Upper lobe of left lung (tissue), 4 donors: ENCODE data around the gene PILRA.

Experiments
- CTCF ChIP-seq, 6 experiments: fragments of 450-650 bp in 4 of 6; fragments of 200-600 bp in 2 of 6; sonication (generic) in 2 of 6; IDR thresholded peaks; one replicate each; pipeline ENCODE4 v1.5.1; 2016 to 2019; ENCODE audit warnings: antibody characterized with exemption in 6 of 6
- POLR2A ChIP-seq, 4 donors: fragments of 450-650 bp; IDR thresholded peaks; one replicate each; pipeline ENCODE4 v1.5.1; 2016 to 2017; ENCODE audit warnings: antibody characterized with exemption in 4 of 4, mild to moderate bottlenecking in 2 of 4

GRCh38 chr7:100427762-100428198 is 54.5 kb downstream of the PILRA start:
- TF ChIP-seq CTCF (IDR thresholded peaks at IDR 0.05) (no peak), POLR2A (IDR thresholded peaks at IDR 0.05) (no peak)
